GM21447 (cell line): ENCODE measurements around the gene ZNF234.
"Not testable (repeated sequence)": the region's sequence is repeated elsewhere in the genome, so short reads cannot be mapped to it uniquely, and the experiment has no call there.

ENCODE experiments used
- ATAC-seq: cut with Tn5 transposase; IDR thresholded peaks from one replicate; pipeline ENCODE4 v1.9.1; 2021; ENCODE audit not compliant: unreplicated experiment

ZNF234 gene

GRCh38 chr19:44180968-44181367 is 39.6 kb downstream of the ZNF234 start:
- no peak for ATAC-seq

GRCh38 chr19:44182145-44182544 is 40.8 kb downstream of the ZNF234 start:
- ATAC-seq = no peak

GRCh38 chr19:44190020-44190419 is 48.7 kb downstream of the ZNF234 start:
- ATAC-seq = no peak

- ATAC-seq = no peak
These were observed 50.8 kb downstream of the ZNF234 start for GRCh38 chr19:44192127-44192526.

GRCh38 chr19:44196772-44197171 is 55.4 kb downstream of the ZNF234 start:
- no peak for ATAC-seq

GRCh38 chr19:44202470-44202869 is 61.1 kb downstream of the ZNF234 start:
- no peak for ATAC-seq

GRCh38 chr19:44202974-44203373 is 61.6 kb downstream of the ZNF234 start:
- no peak for ATAC-seq

- ATAC-seq = not testable (repeated sequence)
These were observed 62.5 kb downstream of the ZNF234 start for GRCh38 chr19:44203877-44204276.

GRCh38 chr19:44204772-44205171 is 63.4 kb downstream of the ZNF234 start:
- no peak for ATAC-seq

- ATAC-seq = peak; percentile 75
These were observed 65.9 kb downstream of the ZNF234 start for GRCh38 chr19:44207126-44207803.
